Measurements from ENCODE around the gene GALNT18.
"Not testable (repeated sequence)": the region's sequence is repeated elsewhere in the genome, so short reads cannot be mapped to it uniquely, and the experiment has no call there.

Gene GALNT18

DNA sequence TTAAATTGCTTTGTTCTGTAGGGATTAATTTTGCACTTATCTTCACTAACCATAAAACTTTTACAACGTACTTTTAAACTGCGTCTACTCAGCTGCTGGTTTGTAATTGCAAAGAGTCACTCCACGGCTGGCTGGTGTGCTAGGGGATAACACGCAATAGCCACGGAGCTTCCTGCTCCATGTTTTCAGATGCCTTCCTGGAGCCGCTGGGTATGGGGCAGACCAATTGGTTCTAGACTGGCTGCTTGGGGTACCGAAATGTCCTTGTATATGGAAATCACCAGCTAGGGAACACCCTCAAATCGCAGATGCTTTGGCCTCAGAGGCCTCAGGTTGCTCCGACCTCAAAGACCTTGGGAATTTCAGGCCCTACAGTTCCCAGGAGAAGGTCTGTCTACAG lies 265.0 kb downstream of the GALNT18 start:
- Mint-ChIP-seq H3K36me3 (no peaks in the 10 kb centered on the region), H3K9me3 (ENCODE audit: low read depth) (no peaks in the 10 kb centered on the region), H3K27me3 (peaks cover 11% of the 10 kb centered on the region), H3K27ac (no peak overlapping the region), H3K4me3 (no peak overlapping the region), H3K4me1 (ENCODE audit: low read depth) (no peaks in the 10 kb centered on the region)

DNA sequence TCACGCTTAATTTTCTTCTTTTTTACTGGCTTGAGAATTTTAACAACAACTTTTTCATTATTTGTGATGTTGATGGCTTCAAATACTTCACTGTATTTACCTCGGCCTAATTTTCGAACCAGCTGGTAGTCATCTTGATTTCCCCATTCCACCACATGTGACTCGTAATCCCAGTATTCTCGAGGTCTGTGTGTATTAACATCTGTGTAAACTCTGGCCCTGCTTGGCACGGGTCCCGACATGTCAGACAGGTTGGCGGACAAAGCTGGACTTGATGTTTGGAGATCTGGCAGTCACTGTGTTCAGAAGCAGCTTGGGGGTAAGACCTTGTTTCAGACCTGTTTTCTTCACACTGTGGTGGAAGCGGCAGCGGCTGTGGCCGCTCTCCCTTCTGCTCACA lies 268.9 kb downstream of the GALNT18 start, which contains the start of gene CSNK2A3:
Gene CSNK2A3 (minus strand): TSS at position 373 of the 400 bp plus-strand sequence. CDS start 131 bp downstream, at position 242.
- not testable (repeated sequence) for H3K27me3 Mint-ChIP-seq, H3K4me3 Mint-ChIP-seq

DNA sequence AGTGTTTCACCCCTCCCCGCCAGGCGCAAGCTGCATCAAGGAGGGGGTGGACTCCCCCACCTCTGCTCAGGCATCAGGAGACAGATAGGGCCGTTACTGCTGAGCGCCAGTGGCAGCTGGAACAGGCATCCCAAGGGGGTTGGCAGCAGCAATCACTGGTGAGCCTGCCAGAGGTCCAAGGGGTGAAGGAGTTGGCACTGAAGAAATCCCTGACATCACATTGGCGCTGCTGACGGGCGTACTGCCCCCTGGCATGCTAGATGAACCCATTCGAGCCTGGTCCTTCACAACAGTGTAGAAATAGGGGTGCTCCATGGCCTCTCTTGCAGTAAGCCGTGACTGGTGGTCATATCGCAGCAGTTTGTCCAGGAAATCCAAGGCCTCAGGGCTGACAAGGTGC lies 270.0 kb downstream of the GALNT18 start:
- not testable (repeated sequence) for H3K27ac Mint-ChIP-seq; H3K36me3 Mint-ChIP-seq; H3K4me1 Mint-ChIP-seq (ENCODE audit: low read depth); H3K9me3 Mint-ChIP-seq (ENCODE audit: low read depth); H3K4me3 Mint-ChIP-seq
- peaks cover 10% of the 10 kb centered on the region for H3K27me3 Mint-ChIP-seq

More for the DNA sequence above, 268.9 kb downstream of the GALNT18 start, which contains the start of gene CSNK2A3:
- not testable (repeated sequence) for H3K27ac Mint-ChIP-seq; H3K36me3 Mint-ChIP-seq; H3K9me3 Mint-ChIP-seq (ENCODE audit: low read depth); H3K4me1 Mint-ChIP-seq (ENCODE audit: low read depth)

GRCh38 chr11:11351042-11351586 lies 270.7 kb downstream of the GALNT18 start:
- H3K27me3 Mint-ChIP-seq: peaks cover 7% of the 10 kb centered on the region
- H3K4me3 Mint-ChIP-seq: no peak overlapping the region
- no peaks in the 10 kb centered on the region for H3K9me3 Mint-ChIP-seq (ENCODE audit: low read depth)
- no peaks in the 10 kb centered on the region for H3K4me1 Mint-ChIP-seq (ENCODE audit: low read depth)
- H3K27ac Mint-ChIP-seq: no peak overlapping the region
- H3K36me3 Mint-ChIP-seq: no peaks in the 10 kb centered on the region

DNA sequence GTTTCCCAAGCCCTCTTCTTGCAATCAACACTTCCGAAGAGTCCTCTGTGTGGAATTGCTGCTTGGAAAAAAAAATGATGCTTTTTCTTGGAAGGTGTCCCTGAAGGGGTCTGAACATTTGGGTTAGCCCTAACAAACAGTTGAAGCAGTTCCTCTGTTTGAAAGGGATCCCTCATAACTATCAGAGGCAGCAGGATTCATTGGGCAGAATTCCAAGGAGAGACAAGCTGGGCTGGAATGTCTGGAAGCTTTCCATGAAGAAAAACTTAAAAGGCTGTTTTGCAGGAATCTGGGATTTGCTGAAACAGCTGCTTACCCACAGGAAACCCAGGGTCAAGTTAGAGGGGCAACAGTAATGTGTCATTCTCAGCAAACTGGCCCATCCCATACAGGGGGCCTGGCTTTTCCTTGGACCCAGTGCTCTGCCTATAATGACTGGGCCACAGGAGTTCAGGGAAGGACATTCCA lies 271.9 kb downstream of the GALNT18 start:
- H3K4me1 Mint-ChIP-seq (ENCODE audit: low read depth): no peaks in the 10 kb centered on the region
- no peak overlapping the region for H3K4me3 Mint-ChIP-seq
- H3K9me3 Mint-ChIP-seq (ENCODE audit: low read depth): no peaks in the 10 kb centered on the region
- H3K27ac Mint-ChIP-seq: no peak overlapping the region
- peaks cover 7% of the 10 kb centered on the region for H3K27me3 Mint-ChIP-seq
- no peaks in the 10 kb centered on the region for H3K36me3 Mint-ChIP-seq

- Mint-ChIP-seq H3K4me3 (no peak overlapping the region), H3K27me3 (peaks cover 4% of the 10 kb centered on the region), H3K36me3 (no peaks in the 10 kb centered on the region), H3K27ac (no peak overlapping the region), H3K4me1 (ENCODE audit: low read depth) (no peaks in the 10 kb centered on the region), H3K9me3 (ENCODE audit: low read depth) (no peaks in the 10 kb centered on the region)
Measured at GRCh38 chr11:11349106-11349825, 272.5 kb downstream of the GALNT18 start.

GRCh38 chr11:11348303-11348702 lies 273.5 kb downstream of the GALNT18 start:
- no peaks in the 10 kb centered on the region for H3K36me3 Mint-ChIP-seq
- peaks cover 4% of the 10 kb centered on the region for H3K27me3 Mint-ChIP-seq
- H3K4me1 Mint-ChIP-seq (ENCODE audit: low read depth): no peaks in the 10 kb centered on the region
- H3K4me3 Mint-ChIP-seq: no peak overlapping the region
- H3K9me3 Mint-ChIP-seq (ENCODE audit: low read depth): no peaks in the 10 kb centered on the region
- H3K27ac Mint-ChIP-seq: no peak overlapping the region

- Mint-ChIP-seq H3K36me3 (no peaks in the 10 kb centered on the region), H3K9me3 (ENCODE audit: low read depth) (no peaks in the 10 kb centered on the region), H3K4me1 (ENCODE audit: low read depth) (no peaks in the 10 kb centered on the region), H3K27ac (no peak overlapping the region), H3K27me3 (peaks cover 4% of the 10 kb centered on the region), H3K4me3 (no peak overlapping the region)
Measured at GRCh38 chr11:11347592-11347991, 274.2 kb downstream of the GALNT18 start.

- Mint-ChIP-seq H3K4me3 (no peak overlapping the region), H3K27me3 (peaks cover 4% of the 10 kb centered on the region), H3K27ac (no peak overlapping the region), H3K4me1 (ENCODE audit: low read depth) (no peaks in the 10 kb centered on the region), H3K36me3 (no peaks in the 10 kb centered on the region), H3K9me3 (ENCODE audit: low read depth) (no peaks in the 10 kb centered on the region)
Measured at GRCh38 chr11:11346303-11346702, 275.5 kb downstream of the GALNT18 start.

DNA sequence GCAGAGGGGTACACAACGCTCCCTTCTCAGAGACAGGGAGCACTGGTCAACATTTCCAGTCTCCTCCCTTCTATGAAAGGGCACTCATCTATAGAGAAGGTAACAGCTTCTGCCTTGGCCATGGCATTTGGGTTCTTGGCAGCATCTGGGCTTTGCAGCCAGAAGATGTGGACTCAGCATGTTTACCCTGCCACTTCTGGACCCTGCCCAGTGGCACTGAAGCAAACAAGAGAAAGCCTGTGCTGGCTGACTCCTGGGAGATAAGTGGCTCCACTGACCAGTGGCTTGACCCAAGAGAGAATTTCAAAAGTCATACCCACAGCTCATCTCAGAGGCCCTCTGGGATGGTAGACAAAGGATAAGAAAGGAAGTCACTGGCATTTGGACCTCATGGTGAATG lies 276.7 kb downstream of the GALNT18 start:
- no peaks in the 10 kb centered on the region for H3K9me3 Mint-ChIP-seq (ENCODE audit: low read depth)
- no peaks in the 10 kb centered on the region for H3K36me3 Mint-ChIP-seq
- H3K4me3 Mint-ChIP-seq: no peak overlapping the region
- H3K27me3 Mint-ChIP-seq: peaks cover 2% of the 10 kb centered on the region
- H3K4me1 Mint-ChIP-seq (ENCODE audit: low read depth): no peaks in the 10 kb centered on the region
- no peak overlapping the region for H3K27ac Mint-ChIP-seq

GRCh38 chr11:11344045-11344444 lies 277.8 kb downstream of the GALNT18 start:
- Mint-ChIP-seq H3K4me3 (no peak overlapping the region), H3K27me3 (peaks cover 2% of the 10 kb centered on the region), H3K4me1 (ENCODE audit: low read depth) (no peaks in the 10 kb centered on the region), H3K9me3 (ENCODE audit: low read depth) (no peaks in the 10 kb centered on the region), H3K36me3 (no peaks in the 10 kb centered on the region), H3K27ac (no peak overlapping the region)

- Mint-ChIP-seq H3K4me1 (ENCODE audit: low read depth) (no peaks in the 10 kb centered on the region), H3K9me3 (ENCODE audit: low read depth) (no peaks in the 10 kb centered on the region), H3K36me3 (no peaks in the 10 kb centered on the region), H3K4me3 (no peak overlapping the region), H3K27ac (no peak overlapping the region), H3K27me3 (peaks cover 2% of the 10 kb centered on the region)
Measured at GRCh38 chr11:11338304-11338703, 283.5 kb downstream of the GALNT18 start.

DNA sequence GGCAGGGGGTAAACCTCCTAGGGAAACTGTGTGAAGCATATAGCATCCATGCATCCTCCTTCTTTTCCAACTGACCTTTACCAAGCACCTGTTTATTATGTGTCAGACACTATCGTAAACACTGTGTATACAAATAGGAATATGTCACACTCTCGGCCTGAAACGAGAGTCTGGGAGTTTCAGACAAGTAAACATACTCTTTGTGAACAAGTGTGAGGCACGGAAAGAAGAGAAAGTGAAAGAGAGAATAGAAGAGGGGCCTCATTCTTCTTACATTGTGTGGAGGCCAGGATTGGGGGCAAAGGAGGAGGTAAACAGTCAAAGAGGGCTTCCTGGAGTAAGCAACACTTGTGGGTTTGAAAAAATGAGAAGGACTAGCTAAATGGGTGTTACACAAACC lies 285.1 kb downstream of the GALNT18 start:
- no peak overlapping the region for H3K27ac Mint-ChIP-seq
- peaks cover 2% of the 10 kb centered on the region for H3K27me3 Mint-ChIP-seq
- no peaks in the 10 kb centered on the region for H3K4me1 Mint-ChIP-seq (ENCODE audit: low read depth)
- H3K4me3 Mint-ChIP-seq: no peak overlapping the region
- H3K36me3 Mint-ChIP-seq: no peaks in the 10 kb centered on the region
- H3K9me3 Mint-ChIP-seq (ENCODE audit: low read depth): no peaks in the 10 kb centered on the region

DNA sequence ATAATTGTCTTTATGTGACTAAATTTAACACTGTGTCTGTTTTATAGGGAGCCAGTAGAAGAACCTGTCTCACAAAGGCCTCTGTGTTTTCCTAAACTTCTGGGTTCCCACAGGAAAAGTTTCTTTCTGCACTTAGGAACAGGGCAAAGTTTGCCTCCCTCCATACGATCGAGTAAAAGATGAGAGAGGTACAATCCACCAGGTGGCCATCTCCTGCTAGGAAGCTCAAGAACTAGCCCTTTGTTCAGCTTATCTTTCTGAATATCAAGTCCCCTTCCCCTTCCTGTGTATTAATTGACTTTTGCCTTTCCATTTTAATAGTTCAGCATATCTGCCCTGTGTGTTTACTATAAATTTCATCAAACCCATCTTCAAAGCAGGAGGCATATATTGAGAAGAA lies 286.8 kb downstream of the GALNT18 start:
- no peaks in the 10 kb centered on the region for H3K9me3 Mint-ChIP-seq (ENCODE audit: low read depth)

GRCh38 chr11:11334607-11335006 lies 287.2 kb downstream of the GALNT18 start:
- H3K4me1 Mint-ChIP-seq (ENCODE audit: low read depth): no peaks in the 10 kb centered on the region
- H3K27ac Mint-ChIP-seq: no peak overlapping the region
- no peaks in the 10 kb centered on the region for H3K36me3 Mint-ChIP-seq
- no peaks in the 10 kb centered on the region for H3K9me3 Mint-ChIP-seq (ENCODE audit: low read depth)
- H3K27me3 Mint-ChIP-seq: peaks cover 2% of the 10 kb centered on the region
- H3K4me3 Mint-ChIP-seq: no peak overlapping the region

More for the DNA sequence above, 286.8 kb downstream of the GALNT18 start:
- H3K4me3 Mint-ChIP-seq: no peak overlapping the region
- H3K36me3 Mint-ChIP-seq: no peaks in the 10 kb centered on the region
- peaks cover 2% of the 10 kb centered on the region for H3K27me3 Mint-ChIP-seq
- no peaks in the 10 kb centered on the region for H3K4me1 Mint-ChIP-seq (ENCODE audit: low read depth)
- no peak overlapping the region for H3K27ac Mint-ChIP-seq
